ACHN (cell line): Measurements from ENCODE around the gene PTPRD.

Experiments used
- DNase-seq: peaks from one replicate; pipeline ENCODE4 v3.0.0-alpha.2; 2015
- in situ Hi-C: cut with HindIII; loops from 2 replicates; pipeline ENCODE4 v1.10.0; 2017; ENCODE audit warnings: low sequenced_read_pairs, low pct_ligation_motif_present, low pct_unique_long_range_greater_than_20kb

The PTPRD gene

DNA sequence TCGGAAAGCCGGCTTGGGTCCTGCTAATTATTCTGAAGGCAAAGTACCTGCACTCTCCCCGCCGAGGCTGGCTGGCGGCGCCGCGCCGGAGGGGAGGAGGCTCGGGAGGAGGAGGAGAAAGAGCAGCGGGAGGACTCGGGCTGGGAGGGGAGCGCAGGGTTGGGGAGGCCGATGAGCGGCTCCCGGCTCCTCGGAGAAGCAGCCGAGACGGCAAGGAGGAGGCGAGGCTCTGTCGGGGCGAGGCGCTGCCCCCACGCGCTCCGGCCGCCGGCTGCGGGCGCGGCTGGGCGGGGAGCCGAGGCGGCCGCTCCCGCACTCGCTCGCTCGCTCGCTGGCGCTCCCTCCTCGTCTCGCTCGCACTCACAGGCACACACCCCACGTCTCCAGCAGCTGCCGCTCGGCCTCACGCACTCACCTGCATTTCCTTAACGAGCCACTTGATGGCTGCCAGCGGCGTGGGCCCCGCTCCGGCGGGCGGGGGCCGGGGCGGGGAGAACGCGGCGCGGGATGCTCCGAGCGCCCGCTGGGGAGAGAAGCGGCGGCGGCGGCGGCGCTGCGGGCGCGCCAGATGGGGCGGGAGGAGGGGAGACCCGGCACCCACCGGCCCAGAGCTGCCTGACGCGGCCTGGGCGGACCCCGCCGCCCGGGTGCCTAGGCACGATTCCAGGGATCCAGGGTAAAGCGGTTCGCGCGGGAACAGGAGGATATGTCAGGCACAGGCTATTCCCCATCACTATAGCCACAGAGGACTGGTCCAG lies at the start of gene PTPRD:
Gene PTPRD (minus strand): TSS at position 362 of the 758 bp plus-strand sequence.
- in situ Hi-C loops: no loop called here
- DNase-seq: peak; percentile 35

DNA sequence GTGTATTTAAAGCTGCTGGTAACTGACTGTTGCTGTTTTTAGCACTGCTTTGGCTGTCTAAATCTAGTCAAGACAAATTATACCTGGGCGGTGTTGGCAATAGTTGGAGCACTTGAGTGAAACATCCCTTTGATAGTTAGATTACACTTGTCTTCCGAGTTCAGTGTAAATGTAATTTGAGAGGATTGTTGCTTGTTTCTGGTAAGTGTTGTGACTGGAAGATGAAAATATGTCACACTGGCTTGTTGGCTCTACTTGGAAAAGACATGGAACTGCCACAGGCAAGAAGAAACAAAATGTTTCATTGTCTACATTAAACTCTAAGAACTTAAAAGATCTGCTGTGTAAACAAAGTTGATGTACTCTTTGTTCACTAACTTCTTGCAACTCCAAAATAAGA lies 49.2 kb upstream of the PTPRD start:
- no peak for DNase-seq
- in situ Hi-C loops: no loop called here

DNA sequence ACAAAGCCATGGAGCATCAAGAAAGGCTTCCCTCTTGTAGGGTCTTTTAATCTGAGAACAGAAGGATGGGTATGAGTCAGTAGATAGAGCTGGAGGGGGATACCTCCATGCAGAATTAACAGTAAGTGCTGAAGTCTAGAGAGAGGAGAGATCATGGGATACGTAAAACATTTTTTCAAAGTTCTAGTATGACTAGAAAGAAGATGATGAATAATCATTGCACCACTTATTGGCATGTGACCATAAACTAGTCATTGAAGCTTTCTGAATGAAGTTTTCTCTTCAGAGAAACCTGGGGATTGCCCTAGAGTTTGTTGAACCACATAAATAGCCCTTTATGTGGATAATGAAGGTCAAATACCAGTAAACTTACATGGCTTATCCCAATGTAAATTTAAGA lies 48.6 kb upstream of the PTPRD start:
- no peak for DNase-seq

DNA sequence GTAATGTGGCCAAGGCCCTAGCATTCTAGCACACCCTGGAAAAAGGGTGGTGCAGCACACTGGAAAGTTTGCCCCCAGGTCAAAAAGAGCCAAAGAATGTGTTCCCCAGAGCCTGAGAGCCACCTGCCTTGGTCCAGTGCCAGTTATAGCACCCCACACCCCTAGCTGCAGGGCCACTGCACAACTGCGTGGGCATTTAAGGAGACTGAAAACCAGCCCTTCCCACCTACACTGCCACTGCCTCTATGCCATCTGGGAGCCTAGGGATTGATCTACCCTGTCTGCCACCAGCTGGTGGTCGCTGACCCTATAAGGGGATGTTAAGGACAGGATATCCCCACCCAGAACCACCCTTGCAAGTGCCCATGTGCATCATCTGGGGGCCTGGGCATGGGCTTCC lies 38.2 kb upstream of the PTPRD start:
- DNase-seq: no peak
- in situ Hi-C loops: no loop called here

More for the DNA sequence above, 48.6 kb upstream of the PTPRD start:
- in situ Hi-C loops: no loop called here

DNA sequence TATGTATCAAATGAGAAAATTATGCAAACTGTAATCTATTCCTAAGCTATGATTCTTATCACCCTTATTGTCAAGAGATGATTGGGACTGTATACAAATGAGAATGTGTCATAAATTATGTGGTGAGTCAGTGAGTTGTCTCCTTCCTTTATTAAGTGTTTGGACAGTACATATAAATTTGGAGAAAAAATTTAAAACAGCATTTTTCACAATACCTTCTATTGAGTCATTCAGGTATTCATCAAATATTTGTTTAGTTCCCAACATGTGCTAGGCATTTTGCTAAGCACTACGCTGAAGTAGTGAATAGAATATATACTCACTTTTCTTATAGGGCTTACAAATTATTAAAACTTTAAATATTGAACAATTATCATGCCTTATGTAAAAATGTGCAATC lies 36.3 kb upstream of the PTPRD start:
- no peak for DNase-seq

DNA sequence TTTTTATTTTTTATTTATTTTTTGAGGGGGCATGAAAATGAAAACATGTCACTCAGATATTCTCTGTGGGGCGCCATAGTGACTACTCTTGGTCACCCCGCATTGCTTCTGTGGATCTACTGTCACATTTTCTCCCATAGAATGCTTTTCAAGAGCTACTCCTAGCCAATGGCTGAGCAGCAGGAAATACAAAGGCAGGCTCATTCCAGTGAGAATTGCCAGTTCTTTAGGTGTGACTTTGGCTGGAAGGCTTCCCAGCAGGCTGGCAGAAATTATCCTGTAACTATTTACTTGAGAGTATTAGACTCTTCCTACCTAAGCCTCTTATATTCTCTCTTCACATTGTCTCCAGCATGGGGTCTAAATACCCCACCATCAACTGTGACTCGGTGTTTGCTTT lies 21.0 kb upstream of the PTPRD start:
- no peak for DNase-seq
- in situ Hi-C loops: no loop called here

More for the DNA sequence above, 36.3 kb upstream of the PTPRD start:
- in situ Hi-C loops: no loop called here

DNA sequence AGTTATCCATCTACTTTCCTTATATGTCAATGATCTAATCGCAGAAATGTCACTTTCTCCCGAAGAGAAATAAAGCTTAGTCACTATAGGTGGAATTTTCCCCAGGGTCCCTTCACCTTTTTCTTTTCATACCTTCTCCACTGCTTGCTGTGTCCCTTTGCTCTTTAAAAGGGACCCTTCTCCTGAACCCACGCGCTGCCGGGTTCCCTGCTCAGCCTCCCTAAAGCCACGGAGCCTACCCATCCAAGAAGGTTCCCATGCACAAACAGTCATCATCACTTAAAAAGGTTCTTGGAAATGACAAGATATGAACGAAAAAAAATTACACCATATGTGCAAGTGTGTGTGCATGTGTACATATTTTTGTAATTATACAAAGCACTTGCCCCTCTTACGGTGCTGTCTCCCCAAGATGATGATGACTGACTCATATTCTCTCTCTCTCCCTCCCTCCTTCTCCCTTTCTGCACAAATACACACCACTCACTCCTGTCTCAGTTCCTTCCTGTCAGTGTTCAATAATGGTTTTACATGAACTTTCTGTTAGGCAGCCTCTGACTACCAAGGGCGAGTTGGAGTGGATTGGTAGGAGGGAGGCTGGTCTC lies 1.5 kb upstream of the PTPRD start:
- in situ Hi-C loops: no loop called here

DNA sequence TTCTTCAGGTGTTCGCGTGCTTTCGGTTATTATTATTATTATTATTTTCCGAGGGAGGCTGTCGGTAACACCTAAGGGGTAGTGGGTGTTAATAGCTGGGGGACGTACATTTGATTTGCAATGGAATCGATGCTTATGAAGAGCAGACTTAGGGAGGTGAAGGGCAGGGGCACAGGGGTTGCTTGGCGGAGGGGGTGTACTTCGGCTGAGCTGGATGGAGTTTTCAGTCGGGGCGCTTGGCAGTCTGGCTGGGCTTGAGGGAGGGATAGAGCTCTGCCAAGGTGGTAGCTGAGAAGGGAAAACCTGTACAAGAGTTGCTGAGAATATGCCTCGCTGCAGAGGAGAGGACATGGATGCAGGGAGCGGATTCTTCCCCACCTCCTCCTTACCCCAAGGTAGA lies 617 bp upstream of the PTPRD start:
- in situ Hi-C loops: no loop called here
- DNase-seq: no peak

More for the DNA sequence above, 1.5 kb upstream of the PTPRD start:
- no peak for DNase-seq

DNA sequence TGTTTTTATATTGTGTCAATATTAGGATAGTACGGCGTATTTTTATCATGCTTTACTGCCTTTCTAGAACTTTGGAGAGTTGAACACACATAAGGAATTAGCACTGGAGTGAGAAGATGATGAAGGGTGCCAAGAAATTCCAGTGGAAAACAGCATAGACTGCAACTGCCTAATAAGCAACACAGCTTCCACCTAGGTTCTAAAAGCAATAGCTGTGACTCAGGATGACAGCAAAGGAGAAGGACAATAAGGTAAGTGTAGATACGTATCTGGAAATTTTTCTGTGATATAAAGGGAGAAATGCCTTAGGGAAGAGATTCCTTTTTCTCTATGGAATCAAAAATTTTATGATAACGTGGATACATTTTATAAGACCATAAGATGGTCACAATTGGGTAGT lies 7.4 kb downstream of the PTPRD start:
- in situ Hi-C loops: no loop called here
- no peak for DNase-seq

DNA sequence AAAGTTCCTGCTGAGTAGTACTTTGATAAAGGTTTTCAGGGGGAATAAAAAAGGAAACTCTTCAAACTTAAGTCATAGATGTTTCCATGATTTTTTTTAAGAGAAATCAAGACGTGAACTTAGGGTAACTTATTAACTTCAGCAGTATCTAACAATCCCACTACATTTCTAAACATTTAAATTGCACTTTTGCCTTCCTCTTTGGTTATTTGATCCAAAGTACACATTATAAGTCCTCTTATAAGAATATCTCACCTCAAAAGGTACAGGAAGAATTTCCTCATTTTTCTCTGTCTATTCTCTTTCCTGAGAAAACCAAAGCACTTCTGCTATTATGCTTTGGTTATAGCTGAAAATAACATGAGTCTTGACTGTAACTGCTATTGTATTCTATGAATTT lies 7.9 kb downstream of the PTPRD start:
- in situ Hi-C loops: no loop called here
- DNase-seq: no peak

DNA sequence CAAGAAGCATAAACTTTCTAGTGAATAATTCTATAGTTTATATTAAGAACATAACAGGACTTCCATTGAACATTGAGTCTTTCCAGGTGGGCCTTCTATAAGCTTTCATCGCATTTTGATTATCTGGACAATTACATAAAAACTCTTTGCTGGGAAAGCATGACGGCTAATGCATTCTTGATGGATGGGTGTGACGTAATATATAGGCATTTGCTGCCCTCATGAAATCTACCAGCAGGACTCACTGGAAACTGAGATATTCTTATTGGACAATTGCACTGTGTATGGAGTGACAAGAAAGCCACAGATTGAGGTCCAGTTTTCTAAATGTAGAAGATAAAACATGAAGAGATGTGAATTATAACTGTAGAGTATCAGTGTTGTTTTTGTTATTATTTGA lies 15.0 kb downstream of the PTPRD start:
- in situ Hi-C loops: no loop called here
- DNase-seq: no peak

DNA sequence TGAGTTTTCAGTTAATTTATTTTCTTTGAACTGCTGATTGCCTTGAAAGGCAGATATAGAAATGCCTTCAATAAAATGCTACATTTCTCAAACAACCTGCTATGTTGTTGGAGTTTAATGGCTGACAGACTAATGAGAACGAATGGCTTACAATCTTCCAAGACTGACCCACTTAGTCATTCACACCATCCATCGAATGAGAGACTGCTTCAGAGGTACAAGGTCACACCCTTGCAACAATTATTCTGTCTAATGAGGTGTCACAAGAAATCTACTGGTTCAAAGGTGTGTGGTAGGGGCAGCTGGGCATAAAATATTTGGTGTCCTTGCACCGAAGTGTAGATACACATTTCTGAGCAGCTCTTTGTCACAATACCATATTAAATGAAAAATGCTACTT lies 18.3 kb downstream of the PTPRD start:
- DNase-seq: no peak
- in situ Hi-C loops: no loop called here

DNA sequence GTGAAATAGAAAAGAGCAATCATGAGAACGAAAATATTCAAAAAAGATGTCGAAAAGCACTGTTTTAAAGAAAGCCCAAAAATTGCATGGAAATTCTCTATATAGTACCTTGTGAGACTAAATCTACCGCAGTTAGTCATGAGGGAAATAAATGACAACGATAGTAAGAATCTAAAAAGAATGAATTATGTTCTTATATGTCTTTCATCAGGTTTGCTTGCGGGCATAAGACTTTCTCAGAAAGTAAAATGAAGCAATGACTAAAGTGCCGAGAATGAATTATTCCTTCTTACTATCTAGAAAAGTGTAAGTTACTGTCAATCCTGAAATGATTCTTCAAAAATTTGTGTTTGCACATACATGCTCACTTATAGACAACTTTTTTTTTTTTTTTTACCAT lies 26.4 kb downstream of the PTPRD start:
- in situ Hi-C loops: no loop called here

DNA sequence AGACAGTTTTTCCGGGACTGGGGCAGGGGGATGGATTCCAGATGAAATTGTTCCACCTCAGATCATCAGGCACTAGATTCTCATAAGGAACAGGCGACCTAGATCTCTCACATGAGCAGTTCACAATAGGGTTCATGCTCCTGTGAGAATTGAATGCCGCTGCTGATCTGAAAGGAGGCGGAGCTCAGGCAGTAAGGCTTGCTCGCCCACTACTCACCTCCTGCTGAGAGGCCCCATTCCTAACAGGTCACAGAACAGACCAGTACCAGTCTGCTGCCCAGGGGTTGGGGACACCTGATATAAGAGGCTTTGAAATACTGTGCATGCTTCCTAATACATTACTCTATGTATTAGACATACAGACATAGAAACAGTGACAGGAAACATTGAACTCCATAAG lies 41.1 kb downstream of the PTPRD start:
- in situ Hi-C loops: no loop called here
- no peak for DNase-seq

More for the DNA sequence above, 26.4 kb downstream of the PTPRD start:
- DNase-seq: no peak

DNA sequence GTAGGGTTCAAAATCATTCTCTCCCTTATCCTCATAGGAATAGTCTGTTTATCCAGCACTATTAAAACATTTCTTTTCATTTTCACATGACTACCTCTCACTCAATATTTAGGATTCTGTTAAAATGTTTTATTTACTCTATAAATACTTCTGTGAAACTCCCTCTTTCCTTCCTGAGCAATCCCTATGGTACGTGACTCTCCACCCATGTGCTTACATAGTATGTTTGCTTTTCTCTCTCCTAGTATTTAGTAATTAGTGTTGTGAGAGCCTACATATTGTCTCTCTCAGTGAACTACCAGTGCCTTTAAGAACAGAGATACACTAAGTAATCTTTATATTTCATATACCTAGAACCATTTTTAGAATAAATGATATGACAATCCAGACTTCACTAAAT lies 46.0 kb downstream of the PTPRD start:
- no peak for DNase-seq
- in situ Hi-C loops: no loop called here

DNA sequence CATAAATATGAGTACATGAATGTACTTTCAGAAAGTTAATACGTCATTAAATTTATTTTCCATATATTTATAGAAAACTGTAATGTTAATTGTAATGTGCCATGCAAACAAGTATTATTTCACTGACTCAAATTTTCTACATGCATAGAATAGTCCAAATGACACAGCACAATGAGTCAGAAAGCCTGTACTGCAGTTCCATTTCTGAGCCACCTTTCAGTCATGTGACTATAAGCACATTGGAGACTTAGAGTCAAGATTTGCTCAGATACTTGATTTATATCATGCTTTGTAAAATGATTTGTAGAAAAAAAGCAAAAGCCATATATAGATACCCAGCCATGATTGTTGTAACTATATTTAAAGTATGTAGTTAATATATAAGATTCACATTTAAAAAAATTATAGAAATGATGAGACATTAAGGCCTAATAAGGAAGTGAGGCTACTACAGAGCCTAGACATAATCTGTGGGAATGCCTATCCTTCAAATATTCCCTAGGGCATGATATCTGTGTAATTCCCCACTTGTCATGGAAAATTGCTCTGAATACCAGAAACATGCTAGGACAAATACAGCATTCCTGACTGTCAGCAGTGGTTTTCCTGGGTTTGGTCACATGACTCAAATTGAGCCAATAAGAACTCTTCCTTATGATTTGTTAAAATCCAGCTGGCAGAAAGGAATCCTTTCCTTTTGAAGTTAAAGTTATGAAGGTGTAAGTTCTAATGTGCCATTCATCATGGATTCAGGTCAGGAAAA lies 50.0 kb downstream of the PTPRD start:
- in situ Hi-C loops: no loop called here
- no peak for DNase-seq

DNA sequence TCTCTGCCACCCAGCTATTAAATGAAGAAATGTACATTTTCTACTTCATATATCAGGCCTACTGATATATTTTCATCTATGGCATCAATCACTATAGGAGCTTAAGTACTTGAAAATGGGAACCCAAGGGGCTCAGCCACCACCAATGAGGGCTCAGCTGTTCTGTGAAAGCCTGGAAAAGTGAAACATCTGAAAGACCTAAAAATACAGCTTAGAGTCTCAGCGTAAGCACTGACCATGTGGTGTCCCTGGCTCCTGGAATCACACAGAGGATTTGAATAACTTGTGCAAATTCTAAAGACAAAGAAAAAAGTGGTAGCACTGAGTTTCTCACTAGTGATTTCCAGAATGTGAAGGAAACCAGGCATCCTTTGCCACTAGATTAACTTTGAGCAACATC lies 64.5 kb downstream of the PTPRD start:
- in situ Hi-C loops: no loop called here
- DNase-seq: no peak

DNA sequence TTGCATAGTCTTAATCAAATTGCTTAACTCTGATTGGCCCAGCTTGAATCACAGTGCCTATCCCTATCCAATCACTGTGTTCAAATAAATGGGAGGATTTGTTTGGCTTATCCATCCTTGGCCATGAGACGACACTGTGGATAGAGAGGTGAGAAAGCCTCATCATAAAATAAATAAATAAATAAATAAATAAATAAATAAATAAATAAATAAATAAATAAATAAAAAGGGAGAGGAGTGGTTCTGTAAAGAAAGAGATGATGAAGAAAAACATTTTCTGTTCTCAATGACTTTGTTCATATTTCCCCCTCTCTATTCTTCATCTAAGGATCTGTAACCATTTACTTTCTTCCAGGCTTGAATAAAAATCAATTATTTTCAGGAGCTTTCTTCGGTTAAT lies 74.7 kb downstream of the PTPRD start:
- DNase-seq: no peak
- in situ Hi-C loops: no loop called here

DNA sequence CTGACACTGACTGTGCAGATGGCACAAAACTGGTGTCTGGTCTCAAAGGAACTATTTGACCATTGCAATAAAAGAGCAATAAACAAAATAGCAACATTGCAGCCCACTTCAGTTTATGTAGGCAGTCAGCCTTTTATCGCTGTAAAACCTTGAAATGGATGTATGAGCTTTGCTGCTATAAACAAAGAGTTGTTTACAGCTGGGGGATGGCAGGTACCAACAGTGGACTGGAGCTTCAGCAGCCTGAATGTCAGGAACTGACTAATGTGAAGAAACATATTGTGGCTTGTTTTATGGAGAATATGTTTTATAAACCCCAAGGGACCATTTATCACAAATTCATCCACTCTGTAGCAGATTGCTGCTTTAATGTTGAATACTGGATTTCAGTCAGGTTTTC lies 78.0 kb downstream of the PTPRD start:
- in situ Hi-C loops: no loop called here
- DNase-seq: no peak

DNA sequence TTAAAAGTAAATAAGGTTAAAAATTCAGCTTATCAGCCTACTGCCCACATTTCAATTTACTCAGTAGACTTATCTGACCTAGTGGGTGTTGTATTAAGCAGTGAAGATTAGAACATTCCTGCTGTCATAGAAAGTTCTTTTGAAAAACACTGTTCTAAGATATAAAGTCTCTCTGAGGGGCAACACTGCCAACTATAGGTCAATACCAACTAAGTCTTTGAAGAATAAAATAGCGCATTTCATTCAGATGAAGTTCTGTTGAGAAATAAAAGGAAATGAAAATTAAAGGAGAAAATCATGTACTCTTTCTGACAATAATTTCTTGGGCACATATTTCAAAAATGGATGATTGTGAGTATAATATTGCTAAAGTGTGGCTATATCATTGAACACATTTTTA lies 86.8 kb downstream of the PTPRD start:
- peak; percentile 7 for DNase-seq
- in situ Hi-C loops: no loop called here
